ENCODE results near the gene RNF130.

The RNF130 gene

GRCh38 chr5:179912386-179912785 is 159.2 kb downstream of the RNF130 start:
- DNase-seq: no peak

- DNase-seq: no peak
Observed at GRCh38 chr5:179909224-179909623, 162.3 kb downstream of the RNF130 start.

GRCh38 chr5:179908528-179908927 is 163.0 kb downstream of the RNF130 start:
- no peak for DNase-seq

- DNase-seq: peak; percentile 43
Observed at GRCh38 chr5:179907556-179908324, 163.8 kb downstream of the RNF130 start, which contains the start of gene TBC1D9B. Gene TBC1D9B, minus strand, starts transcription at chr5:179907897. Its CDS starts 76 bp downstream, at chr5:179907821.

- DNase-seq: no peak
Observed at GRCh38 chr5:179906795-179907555, 164.6 kb downstream of the RNF130 start.

GRCh38 chr5:179906294-179906794 is 165.2 kb downstream of the RNF130 start:
- no peak for DNase-seq

GRCh38 chr5:179905161-179905560 is 166.4 kb downstream of the RNF130 start:
- DNase-seq: no peak

All from activated T-cell treated with anti-CD3 and anti-CD28 coated beads for 4 hours (primary cell).